NCI-H446 treated with DMSO at 0.1 percent for 48 hours (cell line): ENCODE data around the gene CCDC88C.
A peak's percentile ranks its signal among the peaks of the same experiment; 100 is the strongest.

ENCODE experiments used
- DNase-seq: peaks from one replicate; lab custom pipeline; 2025; lab: John Stamatoyannopoulos, UW

The CCDC88C gene

DNA sequence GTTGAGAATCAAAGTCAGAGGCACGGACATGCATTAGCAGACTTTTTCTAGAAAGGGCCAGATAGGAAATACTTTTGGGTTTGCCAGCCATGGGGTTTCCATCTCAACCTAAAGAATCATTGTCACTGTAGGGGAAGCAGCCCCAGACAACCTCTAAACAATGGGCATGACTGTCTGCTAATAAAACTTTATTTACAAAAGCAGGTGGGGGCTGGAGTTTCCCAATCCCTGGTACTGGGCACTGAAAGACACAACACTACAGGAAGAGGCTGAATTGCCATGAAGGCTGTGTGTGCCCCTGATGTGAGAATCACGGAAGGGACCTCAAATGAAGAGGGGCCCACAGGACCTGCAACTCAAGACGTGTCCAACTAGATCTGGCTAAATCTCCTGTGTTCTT lies 111.1 kb downstream of the CCDC88C start:
- no peak for DNase-seq

DNA sequence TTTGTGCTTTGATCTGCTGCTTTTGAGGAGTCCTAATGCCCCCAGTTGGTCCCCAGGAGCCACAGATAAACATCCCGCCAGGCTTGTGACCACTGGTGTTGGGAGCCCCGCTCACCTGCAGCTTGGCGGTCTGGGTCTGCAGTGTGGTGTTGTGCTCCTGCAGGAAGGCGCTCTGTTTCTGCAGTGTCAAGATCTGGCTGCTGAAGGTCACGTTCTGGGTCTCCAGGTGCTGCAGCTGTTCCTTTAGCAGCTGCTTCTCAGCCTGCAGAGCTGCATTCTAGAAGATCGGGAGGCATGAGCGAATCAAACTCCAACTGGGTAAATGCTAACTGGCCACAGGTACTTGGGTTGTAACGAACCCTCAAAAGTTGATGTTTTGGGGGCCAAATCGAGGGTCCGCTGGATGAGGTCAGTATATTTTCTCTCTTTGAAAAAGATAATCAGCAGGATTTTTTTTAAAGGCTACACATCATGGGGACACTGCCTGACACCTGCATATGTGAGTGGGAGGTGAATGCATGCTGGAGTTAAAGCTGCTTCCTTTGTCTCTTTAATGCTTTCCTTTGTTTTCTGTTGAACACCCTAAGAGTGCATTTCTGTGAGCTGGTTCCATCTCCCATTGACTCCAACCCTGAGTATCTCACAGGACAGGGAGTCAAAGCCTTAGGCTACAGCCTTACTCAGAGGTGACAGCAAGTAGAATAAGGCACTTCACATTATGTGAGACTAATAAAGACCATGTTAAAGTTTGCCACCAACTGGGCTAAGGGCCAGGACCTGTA lies 111.8 kb downstream of the CCDC88C start:
- no peak for DNase-seq

DNA sequence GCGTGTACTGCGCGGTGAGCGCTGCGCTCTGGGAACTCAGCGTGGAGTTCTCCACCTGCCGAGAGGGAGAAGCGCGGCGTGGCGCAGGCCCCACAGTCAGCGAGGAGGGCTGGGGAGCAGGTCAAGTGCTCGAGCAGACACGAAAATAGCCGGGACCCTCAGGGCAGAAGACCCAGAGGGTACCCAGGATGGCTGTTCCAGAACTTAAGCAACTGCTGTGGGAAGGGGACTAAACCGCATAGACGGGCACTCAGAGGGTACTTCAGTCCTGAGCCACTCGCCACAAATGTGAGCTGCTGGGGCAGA lies 113.7 kb downstream of the CCDC88C start:
- no peak for DNase-seq

DNA sequence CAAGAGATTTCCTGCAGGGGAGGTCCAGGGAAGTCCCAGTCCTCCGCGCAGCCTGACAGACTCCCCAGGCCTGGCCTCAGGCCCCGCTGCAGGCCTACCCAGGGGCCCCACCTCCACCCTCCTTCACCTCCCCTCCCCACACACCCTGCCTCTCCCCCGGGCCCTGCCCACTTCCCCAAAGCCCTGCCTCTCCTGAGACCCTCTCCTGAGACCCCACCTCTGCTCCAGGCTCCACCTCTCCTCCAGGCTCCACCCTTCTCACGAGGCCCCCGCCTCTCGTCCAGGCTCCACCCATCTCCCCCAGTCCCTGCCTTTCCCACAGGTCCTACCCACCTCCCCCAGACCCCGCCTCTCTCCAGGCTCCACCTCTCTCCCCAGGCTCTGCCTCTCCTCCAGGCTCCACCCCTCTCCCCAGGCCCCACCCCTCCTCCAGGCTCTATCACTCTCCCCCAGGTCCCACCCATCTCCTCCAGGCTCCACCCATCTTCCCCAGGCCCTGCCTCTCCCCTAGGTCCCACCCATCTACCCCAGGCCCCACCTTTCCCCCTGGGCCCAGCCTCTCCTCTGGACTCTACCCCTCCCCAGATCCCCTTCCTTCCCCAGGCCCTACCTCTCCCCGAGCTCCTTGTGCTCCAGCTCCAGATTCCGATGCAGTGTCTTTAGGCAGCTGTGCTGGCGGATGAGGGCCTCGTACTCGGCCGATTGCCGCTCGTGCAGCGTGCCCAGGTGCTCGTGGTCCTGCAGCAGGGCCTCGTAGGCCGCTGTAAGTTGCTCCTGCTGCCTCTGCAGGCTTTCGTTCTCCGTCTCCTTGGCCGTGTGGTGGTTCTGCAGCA lies 114.3 kb downstream of the CCDC88C start:
- DNase-seq: no peak

DNA sequence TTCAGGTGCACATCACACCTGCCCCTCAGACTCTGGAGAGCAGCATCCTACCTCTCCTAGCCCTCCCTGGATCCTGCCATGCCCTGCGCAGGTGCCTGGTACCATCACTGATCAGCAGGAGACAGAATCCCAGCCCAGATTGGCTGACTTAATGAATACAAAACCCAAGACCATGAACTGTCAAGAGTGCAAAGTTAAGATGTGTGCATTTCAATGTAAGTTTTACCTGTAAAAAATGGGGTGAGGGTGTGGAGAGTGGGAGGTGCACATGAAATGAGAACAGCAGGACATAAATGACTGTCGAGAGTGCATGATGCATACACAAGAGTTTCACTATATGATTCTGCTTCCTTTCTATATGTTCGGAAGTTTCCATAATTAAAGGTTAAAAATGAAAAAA lies 115.2 kb downstream of the CCDC88C start:
- no peak for DNase-seq

DNA sequence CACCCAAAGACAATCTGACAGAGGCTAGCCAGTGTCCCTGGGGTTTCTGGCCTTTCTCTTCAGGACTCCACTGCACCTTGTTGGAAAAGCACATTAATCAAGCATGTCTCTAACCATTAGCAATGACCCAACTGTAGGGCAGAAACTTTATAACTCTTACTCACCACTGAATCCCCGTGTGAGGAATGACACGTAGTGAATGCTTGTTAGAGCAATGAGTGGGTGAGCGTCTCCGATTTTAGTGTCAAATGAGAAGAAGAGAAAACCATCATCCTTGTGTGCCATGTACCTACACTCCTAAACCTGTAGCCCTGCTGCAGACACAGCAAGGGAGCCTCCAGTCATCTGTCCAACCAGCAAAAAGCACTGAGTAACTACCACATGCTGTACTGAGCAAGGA lies 116.7 kb downstream of the CCDC88C start:
- no peak for DNase-seq

DNA sequence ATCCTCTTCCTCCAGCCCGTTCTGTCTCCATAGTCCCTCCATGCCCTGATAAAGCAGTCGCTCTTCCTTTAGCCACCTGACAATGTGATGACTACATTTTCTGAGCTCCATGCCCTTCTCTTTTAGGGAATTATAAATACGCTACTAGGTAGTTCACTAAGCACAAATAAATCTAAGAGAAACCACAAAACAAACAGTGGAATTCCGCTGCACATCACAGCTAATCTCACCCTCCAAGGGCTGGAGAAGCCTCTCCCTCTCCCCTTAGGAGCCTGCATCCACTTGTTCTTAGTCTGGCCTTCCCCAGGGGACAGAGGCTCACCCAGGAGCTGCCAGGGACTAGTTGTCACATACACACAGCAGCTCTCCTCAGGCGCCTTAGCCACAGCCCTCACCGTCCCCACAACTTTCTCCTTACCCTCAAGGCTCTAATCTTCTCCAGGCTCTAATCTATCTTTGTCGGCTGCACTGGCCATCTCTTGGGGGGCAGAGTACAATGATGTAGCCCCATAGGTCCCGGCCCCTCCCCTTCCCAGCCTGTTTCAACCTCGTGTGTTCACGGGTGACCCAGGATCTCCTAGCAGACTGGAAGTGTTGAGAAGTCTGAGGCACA lies 117.2 kb downstream of the CCDC88C start:
- no peak for DNase-seq

DNA sequence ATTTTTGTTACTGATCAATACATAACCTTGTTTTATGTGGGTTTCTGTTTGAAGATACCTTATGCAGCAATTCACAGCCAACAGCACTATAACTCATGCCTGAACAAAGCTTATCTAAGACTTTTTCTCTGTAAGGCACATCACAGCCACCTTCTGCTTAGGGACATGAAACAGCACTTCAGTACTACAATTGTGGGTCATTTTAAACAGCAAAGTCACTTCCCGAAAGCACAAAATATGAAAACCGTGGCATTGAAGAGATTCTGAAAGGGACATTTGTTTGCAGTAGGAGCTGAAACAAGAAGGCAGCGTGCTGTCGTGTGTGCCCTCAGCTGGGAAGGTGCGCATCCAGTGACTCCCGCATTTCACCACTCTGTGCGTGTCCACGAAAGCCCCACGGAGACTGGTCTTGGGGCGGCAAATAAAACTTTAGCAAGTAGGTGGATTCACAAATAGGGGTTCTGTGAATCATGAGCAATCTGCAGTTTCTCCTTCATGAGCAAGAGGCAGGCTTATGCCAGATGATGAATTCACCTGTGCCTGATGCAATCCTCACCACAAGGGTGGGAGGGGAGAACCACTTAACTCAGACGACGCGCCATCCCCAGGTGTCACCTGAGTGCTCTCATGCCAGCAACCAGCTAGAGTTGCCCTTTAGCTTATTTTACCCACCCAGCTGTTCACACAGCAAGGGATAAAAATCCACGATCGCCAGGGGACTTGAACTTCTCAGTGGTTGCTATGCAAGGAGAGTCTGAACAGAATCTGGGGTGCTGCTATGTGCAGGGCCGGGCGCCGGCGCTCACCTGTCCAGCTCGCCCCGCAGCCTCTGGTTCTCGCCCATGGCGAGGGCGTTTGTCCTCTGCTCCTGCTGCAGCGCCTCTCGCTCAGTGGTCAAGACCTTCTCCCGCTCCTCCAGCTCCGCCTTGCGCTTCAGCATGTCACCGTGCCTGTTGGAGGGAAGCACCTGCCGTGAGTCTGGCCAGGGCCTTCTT lies 118.2 kb downstream of the CCDC88C start:
- no peak for DNase-seq

DNA sequence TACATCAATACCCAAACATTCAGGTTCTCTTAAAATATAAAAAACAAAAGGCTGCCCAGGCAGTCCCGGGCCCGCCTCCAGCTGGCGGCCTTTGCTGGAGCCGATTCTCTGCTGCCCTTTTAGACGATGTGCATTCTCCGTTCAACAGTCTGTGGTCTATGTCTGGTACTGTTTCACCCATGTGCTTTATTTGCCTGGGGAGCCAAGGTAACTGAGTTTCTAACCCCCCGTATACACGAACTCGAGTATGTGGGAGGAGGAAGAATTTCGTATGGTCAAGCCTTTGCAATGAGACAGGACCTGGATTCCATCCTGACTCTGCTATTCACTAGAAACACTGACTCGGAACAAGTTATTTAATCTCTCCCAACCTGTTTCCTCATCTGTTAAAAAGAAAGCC lies 119.0 kb downstream of the CCDC88C start:
- DNase-seq: no peak

DNA sequence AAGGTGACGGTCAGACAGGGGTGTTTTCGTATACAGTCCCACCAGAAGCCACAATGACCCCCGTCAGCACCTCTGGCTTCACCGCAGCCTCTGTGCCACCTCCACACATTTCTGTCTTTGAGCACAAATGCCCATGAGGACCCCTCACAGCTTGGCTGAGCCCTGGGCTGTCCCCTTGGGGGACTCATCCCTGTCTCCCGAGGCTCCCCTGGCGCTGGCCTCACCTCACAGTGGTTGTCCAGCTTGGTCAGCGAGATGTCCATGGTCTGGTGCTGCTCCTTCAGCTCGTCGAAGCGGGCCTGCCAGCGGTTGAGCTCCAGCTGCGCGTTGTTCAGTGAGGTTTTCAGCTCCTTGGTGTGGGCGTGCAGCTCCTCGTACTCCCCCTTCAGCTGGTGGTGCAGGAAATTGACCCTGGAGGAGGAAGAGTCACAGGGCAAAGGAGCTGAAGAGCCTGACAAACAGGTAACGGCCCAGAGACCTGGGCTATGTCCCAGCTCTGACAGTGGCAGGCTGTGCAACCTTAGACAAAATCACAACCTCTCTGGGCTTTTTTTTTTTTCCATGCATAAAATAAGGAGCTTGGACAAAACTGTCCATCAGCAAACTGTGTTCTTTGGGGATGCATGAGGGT lies 120.4 kb downstream of the CCDC88C start:
- DNase-seq: no peak

DNA sequence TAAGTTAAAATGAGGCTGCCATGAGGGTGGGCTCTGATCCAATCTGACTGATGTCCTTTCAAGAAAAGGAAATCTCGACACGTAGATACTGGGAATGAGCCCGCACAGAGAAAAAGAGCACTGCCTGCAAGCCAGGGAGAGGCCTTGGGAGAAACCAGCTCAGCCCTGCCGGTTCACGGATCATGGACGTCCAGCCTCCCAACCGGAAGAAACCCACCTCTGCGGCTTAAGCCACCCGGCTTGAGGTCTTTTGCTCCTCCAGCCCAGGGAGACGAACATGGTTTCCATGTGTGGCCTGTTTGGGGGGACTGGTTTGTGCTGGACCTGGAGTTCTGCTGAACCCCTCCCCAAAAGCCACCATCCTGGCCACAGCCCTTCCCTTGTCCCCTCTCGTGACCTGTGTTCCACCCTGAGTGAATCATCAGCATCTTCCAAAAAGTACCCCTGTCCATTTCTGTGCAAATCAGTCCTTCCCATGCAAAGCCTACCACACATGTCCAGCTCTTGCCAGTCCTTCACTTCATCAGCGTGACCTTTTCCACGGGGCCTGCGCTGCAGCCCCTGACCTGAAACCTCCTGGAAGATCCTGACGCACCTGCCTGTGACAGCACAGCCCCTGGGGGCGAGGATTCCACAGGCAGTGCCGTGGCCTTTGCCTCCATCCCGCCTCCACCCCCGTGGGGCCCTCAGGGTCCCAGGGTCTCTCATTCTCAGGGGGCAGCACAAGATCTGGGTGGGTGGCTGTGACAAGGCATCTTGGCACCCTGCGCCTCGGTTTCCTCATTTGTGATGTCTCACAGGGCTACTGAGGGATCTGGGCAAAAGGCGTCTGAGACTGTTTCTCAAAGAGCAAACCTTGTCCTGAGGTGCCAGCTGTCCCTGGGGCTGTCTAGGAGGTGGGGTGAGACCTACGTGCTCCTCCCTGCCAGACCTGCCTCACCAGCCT lies 121.5 kb downstream of the CCDC88C start:
- no peak for DNase-seq

DNA sequence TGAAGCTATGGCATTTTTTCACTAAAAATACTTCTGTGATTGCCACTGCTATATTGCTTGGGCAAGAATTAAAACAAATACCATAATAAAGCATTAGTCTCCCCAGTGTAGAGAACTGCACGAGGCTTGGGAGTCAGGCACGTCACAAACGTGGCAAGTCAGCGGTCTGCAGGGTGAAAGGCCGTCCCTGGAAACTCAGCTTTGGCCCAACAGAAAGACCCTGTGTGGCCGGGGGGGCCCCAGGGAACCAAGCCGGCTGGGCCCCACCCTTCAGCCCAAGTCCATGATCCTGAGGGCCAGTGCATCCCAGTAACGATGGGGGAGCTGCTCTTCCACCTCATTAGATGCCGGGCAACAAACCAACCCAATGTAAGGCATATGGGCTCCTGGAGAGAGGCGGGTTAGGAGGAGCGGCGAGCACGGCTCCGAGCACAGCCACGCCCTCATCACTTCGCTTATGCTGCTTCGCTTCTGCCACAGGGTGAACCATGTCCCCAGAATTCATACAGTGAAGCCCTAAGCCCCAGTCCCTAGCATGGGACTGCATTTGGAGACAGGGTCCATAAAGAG lies 122.3 kb downstream of the CCDC88C start:
- DNase-seq: peak; percentile 86

DNA sequence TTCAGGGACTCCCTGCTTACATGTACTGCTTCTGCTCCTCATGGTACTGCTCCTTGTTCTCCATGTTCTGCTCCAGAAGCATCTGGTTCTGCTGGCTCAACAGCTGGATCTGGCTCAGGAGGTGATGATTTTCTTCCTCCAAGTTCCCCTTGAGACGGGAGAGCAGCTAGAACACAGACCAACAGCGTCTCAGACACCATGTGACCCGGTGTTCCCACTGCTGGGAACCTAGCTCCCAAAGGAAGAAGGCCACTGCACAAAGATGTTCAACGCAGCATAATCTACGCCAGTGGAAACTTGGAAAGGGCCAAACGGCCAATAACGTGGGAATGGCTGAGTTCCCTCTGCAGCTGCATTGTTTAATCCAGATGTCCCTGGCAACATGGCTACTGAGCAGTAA lies 123.5 kb downstream of the CCDC88C start:
- no peak for DNase-seq

DNA sequence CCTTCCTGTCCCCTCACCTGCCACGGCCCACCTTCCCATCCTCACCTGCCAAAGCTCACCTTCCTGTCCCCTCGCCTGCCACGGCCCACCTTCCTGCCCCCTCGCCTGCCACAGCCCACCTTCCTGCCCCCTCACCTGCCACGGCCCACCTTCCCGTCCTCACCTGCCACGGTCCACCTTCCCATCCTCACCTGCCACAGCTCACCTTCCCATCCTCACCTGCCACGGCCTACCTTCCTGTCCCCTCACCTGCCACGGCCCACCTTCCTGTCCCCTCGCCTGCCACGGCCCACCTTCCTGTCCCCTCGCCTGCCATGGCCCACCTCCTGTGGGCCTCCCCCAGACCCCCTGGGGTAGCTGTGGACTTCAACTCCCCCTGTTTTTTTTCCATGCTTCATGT lies 124.3 kb downstream of the CCDC88C start:
- no peak for DNase-seq

DNA sequence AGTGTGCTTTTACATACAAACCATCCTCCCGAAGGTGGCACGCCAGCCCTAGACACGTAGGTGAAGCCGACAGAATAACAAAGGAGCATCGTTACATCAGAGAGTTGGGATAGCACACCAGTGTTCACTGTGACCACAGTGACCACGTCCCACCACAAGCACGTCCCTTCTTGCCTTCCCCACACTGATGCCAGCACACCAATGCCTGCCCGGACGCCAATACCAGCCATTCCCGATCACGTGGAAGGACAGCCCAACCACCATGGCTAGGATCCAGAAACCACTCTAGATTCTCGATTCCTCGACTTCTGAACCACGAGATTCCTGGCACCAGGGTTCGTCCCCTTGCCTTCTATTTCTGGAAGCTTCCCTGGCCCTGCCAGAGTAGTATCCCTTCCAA lies 125.1 kb downstream of the CCDC88C start:
- no peak for DNase-seq

DNA sequence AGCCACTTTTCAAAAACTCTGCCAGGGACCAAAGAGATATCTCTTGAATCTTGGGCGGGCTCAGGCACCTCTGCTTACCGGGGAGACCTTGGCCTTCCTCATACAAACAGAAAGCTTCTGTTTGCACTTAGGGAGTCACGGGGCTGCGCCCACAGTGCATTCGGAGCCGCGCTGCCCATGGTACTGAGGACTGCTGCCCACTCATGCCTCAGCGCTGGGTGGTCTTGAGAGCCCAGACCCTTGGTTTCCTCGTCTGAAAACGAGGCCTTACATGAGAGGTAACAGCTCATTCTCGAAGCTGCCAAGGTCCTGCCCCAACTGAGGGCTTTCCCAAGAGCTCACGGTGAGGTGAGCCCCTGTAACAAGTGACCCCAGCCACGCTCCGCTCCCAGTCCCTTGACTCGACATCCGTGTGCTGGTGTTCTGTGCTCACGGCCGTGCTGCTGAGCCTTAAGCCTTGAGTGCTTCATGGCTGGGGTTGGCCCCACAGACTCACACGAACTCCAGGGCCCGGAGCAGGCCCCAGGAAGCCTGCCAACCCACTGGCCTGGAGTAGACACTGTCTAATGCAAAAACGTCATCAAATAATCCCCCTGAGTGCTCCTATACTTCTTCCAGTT lies 125.7 kb downstream of the CCDC88C start:
- no peak for DNase-seq

DNA sequence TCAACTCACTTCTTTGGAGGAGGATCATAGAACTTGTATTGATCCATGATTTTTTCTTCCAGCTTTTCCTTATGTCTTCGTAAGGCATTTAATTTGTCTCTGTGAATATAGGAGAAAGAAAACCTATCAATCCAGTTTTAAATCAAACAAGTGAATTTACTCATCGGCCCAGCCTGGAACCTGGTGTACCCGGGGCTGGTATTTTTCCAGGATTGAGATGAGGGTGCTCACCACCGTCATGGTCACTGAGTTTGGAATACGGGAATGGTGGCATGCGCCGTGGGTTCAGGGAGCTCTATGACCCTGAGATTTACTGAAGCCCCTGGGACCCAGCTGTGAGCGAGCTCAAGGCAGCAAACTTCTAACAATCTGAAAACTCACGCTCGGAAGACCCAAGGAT lies 126.6 kb downstream of the CCDC88C start:
- DNase-seq: no peak

DNA sequence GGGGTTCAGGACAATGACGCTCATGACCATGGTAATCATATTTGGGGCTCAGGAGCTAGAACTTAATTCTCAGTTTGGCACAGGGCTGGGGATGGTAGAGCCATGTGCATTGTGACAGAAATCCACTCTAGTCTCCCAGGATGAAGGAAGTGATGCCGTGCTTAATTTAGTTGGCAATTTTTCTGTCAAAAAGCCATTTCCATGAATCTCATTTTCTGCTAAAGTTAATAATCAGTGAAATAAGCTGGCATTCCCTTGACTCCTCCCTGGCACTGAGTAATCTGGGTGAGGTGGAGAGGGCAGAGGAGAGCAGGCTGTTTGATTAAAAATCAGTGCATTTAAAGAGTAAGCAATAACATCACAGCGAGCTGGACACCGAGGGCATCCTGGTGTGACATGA lies 128.2 kb downstream of the CCDC88C start:
- DNase-seq: no peak

DNA sequence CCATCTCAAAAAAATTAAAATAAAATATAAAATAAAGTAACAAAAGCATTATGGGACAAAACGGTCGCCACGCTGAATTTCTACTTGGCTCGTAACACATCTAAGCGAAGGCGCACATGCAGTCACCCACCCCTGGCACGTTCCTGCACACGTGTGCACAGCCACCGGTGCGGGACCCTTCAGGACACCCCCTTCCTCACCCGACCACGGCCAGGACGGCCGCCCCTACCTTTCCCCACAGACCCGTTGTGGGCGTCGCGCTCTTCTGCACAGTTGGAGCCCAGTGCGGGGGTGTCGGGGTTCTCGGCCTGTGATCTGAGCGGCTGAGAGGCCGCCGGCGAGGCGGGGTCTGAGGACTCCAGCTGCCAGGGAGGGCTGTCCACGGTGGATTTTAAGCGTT lies 128.7 kb downstream of the CCDC88C start:
- no peak for DNase-seq

DNA sequence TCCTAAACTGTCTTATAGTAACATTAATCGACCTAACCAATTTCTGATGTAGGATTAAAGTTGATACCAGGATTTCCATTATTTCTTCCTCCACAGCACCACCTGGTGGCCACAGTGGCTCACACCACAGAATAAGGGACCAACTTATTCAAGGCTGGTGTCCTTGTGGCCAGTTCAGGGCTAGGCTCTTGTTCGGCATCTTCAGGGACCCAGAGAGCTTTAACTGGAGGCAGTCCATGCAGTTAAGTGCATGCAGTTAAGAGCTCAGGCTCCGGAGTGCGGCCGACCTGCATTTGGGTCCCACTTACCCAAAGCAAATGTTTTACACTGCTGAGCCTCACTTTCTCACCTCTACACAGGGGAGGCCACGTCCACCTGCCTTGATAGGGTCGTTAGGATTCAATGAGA lies 131.1 kb downstream of the CCDC88C start:
- DNase-seq: peak; percentile 67
